HepG2 (cell line): ENCODE data around the gene IQCK. TPM values are rescaled to one million over a fixed set of nuclear protein-coding genes. Genes with fewer than 3 reads are reported as not detected.

Experiments used
- ATAC-seq: fragments of 200-7000 bp; cut with Tn5 transposase; 3 replicates; pipeline ENCODE4 v1.9.1; 2020; ENCODE audit warnings: mild to moderate bottlenecking, moderate library complexity
- BruUV-seq: library from RNA; stranded (reverse); fragments of 400-500 nt; replicated peaks from 2 replicates; lab custom pipeline; 2021; lab: Mats Ljungman, UMichigan
- CTCF ChIA-PET: fragments of 300-600 bp; formaldehyde crosslinking; extraction: SDS; loops from one replicate; lab custom pipeline; 2021; ENCODE audit warnings: low total read pairs, inconsistent platforms, low intra/inter-chr PET ratio; lab: Yijun Ruan, JAX
- POLR2A ChIA-PET: fragments of 350-600 bp; sonication (Branson Sonifier 250); formaldehyde crosslinking; loops from one replicate; lab custom pipeline; 2020; ENCODE audit warnings: antibody characterized with exemption, inconsistent platforms; lab: Yijun Ruan, JAX
- DNase-seq: peaks from one replicate; pipeline ENCODE4 v3.0.0-alpha.2; 2015; ENCODE audit warnings: low spot score
- FAIRE-seq: peaks from 3 replicates; lab custom pipeline; 2011; peaks lifted over from hg19 to GRCh38; lab: Jason Lieb, UNC
- H2AFZ ChIP-seq: one replicate; pipeline ENCODE4 v1.6.1; 2011; ENCODE audit warnings: low read length, inconsistent platforms
- H3K27ac ChIP-seq: fragments of 300-600 bp; 3 replicates; pipeline ENCODE4 v1.8.0; 2011; ENCODE audit warnings: mixed run types, mild to moderate bottlenecking, mixed read lengths, low read length, inconsistent platforms; ENCODE audit not compliant: insufficient read depth; ENCODE audit errors: extremely low read length
- H3K27me3 ChIP-seq, 2 experiments: fragments of 200-600 bp in 1 of 2; 2 replicates in 1 of 2; 3 replicates in 1 of 2; pipeline versions ENCODE4 v1.6.0 to v1.8.0; 2011; ENCODE audit warnings: low read length in 2 of 2, mild to moderate bottlenecking in 2 of 2, moderate library complexity in 2 of 2, inconsistent platforms in 1 of 2; ENCODE audit not compliant: insufficient read depth in 2 of 2, control insufficient read depth in 1 of 2
- H3K36me3 ChIP-seq, 2 experiments: fragments of 200-600 bp in 1 of 2; replicated peaks in 1 of 2; 2 replicates in 1 of 2; 3 replicates in 1 of 2; pipeline versions ENCODE4 v1.5.1 to v1.8.0; 2011; ENCODE audit warnings: low read length in 2 of 2, inconsistent platforms in 1 of 2; ENCODE audit not compliant: insufficient read depth in 2 of 2, control insufficient read depth in 1 of 2
- H3K4me1 ChIP-seq: 2 replicates; pipeline ENCODE4 v1.5.1; 2012; ENCODE audit warnings: low read length, inconsistent platforms; ENCODE audit not compliant: insufficient read depth
- H3K4me2 ChIP-seq: 2 replicates; pipeline ENCODE4 v1.6.0; 2011; ENCODE audit warnings: low read depth, low read length, inconsistent platforms
- H3K4me3 ChIP-seq, 3 experiments: fragments of 200-600 bp in 1 of 3; sonication (generic), shearing (Covaris generic) in 1 of 3; replicated peaks in 1 of 3; 2 replicates each; pipeline ENCODE4 v1.5.1; 2011 to 2016; ENCODE audit warnings: low read length in 3 of 3, inconsistent platforms in 2 of 3, low read depth in 2 of 3, mild to moderate bottlenecking in 2 of 3, control low read depth in 1 of 3, mixed read lengths in 1 of 3; ENCODE audit not compliant: insufficient read depth in 1 of 3
- H3K79me2 ChIP-seq: one replicate; pipeline ENCODE4 v1.6.1; 2011; ENCODE audit warnings: low read length, inconsistent platforms; ENCODE audit not compliant: insufficient read depth
- H3K9ac ChIP-seq: 2 replicates; pipeline ENCODE4 v1.6.0; 2011; ENCODE audit warnings: mild to moderate bottlenecking, low read depth, low read length, inconsistent platforms; ENCODE audit not compliant: insufficient read depth
- H3K9me3 ChIP-seq: 2 replicates; pipeline ENCODE4 v1.5.1; 2012; ENCODE audit warnings: mild to moderate bottlenecking, low read length
- H4K20me1 ChIP-seq: 2 replicates; pipeline ENCODE4 v1.6.0; 2011; ENCODE audit warnings: inconsistent platforms, mild to moderate bottlenecking, low read length, moderate library complexity; ENCODE audit not compliant: insufficient read depth
- JARID2 ChIP-seq: sonication (generic); formaldehyde crosslinking; IDR thresholded peaks from 2 replicates; pipeline ENCODE4 v1.8.1; 2023; ENCODE audit warnings: missing genetic modification reagents, inconsistent platforms; ENCODE audit not compliant: insufficient replicate concordance
- JUN ChIP-seq: sonication (generic); formaldehyde crosslinking; IDR thresholded peaks from 2 replicates; pipeline ENCODE4 v1.4.0; 2020; ENCODE audit warnings: mild to moderate bottlenecking, missing genetic modification reagents
- LRRFIP1 ChIP-seq: sonication (generic); formaldehyde crosslinking; conservative IDR thresholded peaks from 2 replicates; pipeline ENCODE4 v1.4.0; 2020; ENCODE audit warnings: missing genetic modification reagents
- RAD21 ChIP-seq: fragments of 450-650 bp; formaldehyde crosslinking; IDR thresholded peaks from 2 replicates; pipeline ENCODE4 v1.5.0; 2020; ENCODE audit warnings: mild to moderate bottlenecking
- SKIL ChIP-seq: sonication (generic); formaldehyde crosslinking; IDR thresholded peaks from 2 replicates; pipeline ENCODE4 v1.8.0; 2022; ENCODE audit warnings: missing genetic modification reagents, mild to moderate bottlenecking, moderate library complexity, borderline replicate concordance
- ZBTB20 ChIP-seq: sonication (generic); formaldehyde crosslinking; IDR thresholded peaks from 2 replicates; pipeline ENCODE4 v1.8.1; 2023; ENCODE audit warnings: missing genetic modification reagents, low read depth, mild to moderate bottlenecking, borderline replicate concordance
- ZNF12 ChIP-seq: sonication (generic); formaldehyde crosslinking; IDR thresholded peaks from 2 replicates; pipeline ENCODE4 v1.5.0; 2020; ENCODE audit warnings: missing genetic modification reagents
- ZNF382 ChIP-seq: sonication (generic); formaldehyde crosslinking; IDR thresholded peaks from 2 replicates; pipeline ENCODE4 v1.5.0; 2020; ENCODE audit warnings: missing genetic modification reagents, mild to moderate bottlenecking, borderline replicate concordance
- ZNF605 ChIP-seq: sonication (generic); formaldehyde crosslinking; IDR thresholded peaks from 2 replicates; pipeline ENCODE4 v1.8.0; 2022; ENCODE audit warnings: mild to moderate bottlenecking, missing genetic modification reagents
- ZNF776 ChIP-seq: sonication (generic); formaldehyde crosslinking; IDR thresholded peaks from 2 replicates; pipeline ENCODE4 v1.4.0; 2020; ENCODE audit warnings: mild to moderate bottlenecking, missing genetic modification reagents
- WGBS: methylation state at CpG from one replicate; pipeline ENCODE4 v1.1.6; 2017; ENCODE audit warnings: low lambda C conversion rate; 5-methylcytosine and 5-hydroxymethylcytosine counted together
- in situ Hi-C: cut with HindIII; loops from 2 replicates; pipeline ENCODE4 v1.10.0; 2017; ENCODE audit warnings: low pct_unique_long_range_greater_than_20kb; ENCODE audit not compliant: extremely low pct_ligation_motif_present
- intact Hi-C: fragments of 100-400 bp; cut with micrococcal nuclease; formaldehyde crosslinking; loops from one replicate; pipeline ENCODE4 v1.10.0; 2022; ENCODE audit not compliant: unreplicated experiment
- polyA plus RNA-seq, 8 experiments: library from polyadenylated mRNA; depleted of rRNA in 3 of 8; stranded (reverse) in 7 of 8; unstranded in 1 of 8; fragments of >200 nt; fragmentation: Illumina TruSeq in 4 of 8; extraction: Trizol in 4 of 8; gene quantifications; 2 replicates each; pipeline versions ENCODE4 v1.2.1 to v1.2.3, GENCODE V29; 2011 to 2016; ENCODE audit warnings: low read depth in 4 of 8, missing spikeins in 1 of 8, mixed read lengths in 1 of 8; ENCODE audit not compliant: insufficient read depth in 1 of 8
- total RNA-seq, 5 experiments: library from RNA; depleted of rRNA; stranded (reverse); fragments of >200 nt; fragmentation: Illumina TruSeq; extraction: Trizol; gene quantifications; 2 replicates each; pipeline ENCODE4 v1.2.3, GENCODE V29; 2016; ENCODE audit warnings: low read depth in 1 of 5
- TF ChIP-seq, protein P1 (sequence below): sonication (generic); formaldehyde crosslinking; IDR thresholded peaks from 2 replicates; pipeline ENCODE4 v1.4.0; 2020; ENCODE audit warnings: missing genetic modification reagents
- TF ChIP-seq, protein P2 (sequence below): sonication (generic); formaldehyde crosslinking; IDR thresholded peaks from 2 replicates; pipeline ENCODE4 v1.5.0; 2020; ENCODE audit warnings: mild to moderate bottlenecking, missing genetic modification reagents

The IQCK gene
- total and polyA plus RNA-seq, 2 of the 13 experiments (the other 11 are each of a cell fraction or from before 2014, with no cell fraction given) = 5.1 to 7.3 TPM

DNA sequence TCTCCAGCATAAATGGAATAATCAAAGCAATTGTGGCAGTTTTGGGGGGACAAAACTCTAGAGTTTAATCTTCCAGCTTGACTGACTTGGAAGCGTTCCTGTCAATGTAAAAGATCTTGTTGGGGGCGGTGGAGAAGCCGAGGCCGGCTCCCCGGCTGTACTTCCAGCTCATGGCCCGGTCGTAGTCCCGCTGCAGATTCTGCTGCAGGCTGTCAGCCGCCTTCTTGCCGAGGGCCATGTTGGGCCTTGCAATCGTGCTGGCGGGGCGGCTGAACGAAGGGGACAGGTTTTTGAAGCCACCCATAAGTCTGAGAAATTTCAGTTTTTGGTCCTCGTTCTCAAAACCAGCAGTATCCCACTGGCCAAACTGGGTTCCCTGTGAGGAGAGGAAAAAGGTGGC, 11.2 kb upstream of the IQCK start (continued):
- TF ChIP-seq, protein P1, sequence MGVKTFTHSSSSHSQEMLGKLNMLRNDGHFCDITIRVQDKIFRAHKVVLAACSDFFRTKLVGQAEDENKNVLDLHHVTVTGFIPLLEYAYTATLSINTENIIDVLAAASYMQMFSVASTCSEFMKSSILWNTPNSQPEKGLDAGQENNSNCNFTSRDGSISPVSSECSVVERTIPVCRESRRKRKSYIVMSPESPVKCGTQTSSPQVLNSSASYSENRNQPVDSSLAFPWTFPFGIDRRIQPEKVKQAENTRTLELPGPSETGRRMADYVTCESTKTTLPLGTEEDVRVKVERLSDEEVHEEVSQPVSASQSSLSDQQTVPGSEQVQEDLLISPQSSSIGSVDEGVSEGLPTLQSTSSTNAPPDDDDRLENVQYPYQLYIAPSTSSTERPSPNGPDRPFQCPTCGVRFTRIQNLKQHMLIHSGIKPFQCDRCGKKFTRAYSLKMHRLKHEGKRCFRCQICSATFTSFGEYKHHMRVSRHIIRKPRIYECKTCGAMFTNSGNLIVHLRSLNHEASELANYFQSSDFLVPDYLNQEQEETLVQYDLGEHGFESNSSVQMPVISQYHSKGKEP (CRISPR knock-in tag) = no peak
- TF ChIP-seq ZNF776 (CRISPR knock-in tag) = no peak
- TF ChIP-seq LRRFIP1 (CRISPR knock-in tag) = no peak
- no peak for TF ChIP-seq RAD21 (CRISPR knock-in tag)
- no peak for TF ChIP-seq JUN (CRISPR knock-in tag)

DNA sequence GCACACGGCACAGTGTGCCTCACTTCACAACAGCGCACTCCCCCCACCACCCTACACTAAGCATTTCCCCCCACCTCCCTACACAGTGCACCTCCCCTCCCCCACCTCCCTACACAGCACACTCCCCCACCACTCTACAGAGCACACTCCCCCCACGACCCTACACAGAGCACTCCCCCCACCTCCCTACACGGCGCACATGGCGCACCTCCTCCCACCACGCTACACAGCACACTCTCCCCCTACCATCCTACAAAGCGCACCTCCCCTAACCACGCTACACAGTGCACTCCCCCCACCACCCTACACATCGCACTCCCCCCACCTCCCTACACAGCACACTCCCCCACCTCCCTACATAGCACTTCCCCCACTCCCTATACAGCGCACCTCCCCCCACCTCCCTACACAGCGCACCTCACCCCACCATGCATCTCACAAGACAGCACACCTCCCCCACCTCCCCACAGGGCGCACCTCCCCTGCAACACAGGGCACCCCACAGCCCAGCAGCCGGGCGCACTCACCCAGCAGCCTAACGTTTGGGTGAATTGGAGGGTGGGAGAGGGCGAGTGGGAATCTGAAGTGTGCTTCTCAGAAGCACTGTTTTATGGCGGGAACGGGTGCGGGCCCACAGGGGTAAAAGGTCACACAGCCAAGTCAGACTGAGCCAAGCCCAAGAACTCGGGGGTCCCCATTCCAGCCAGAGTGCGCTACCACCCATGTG, 10.3 kb upstream of the IQCK start:
- H3K4me2 ChIP-seq = no peak overlapping the region
- intact Hi-C loops = no loop called here
- in situ Hi-C loops = no loop called here
- H3K4me1 ChIP-seq = peaks cover 24% of the 10 kb centered on the region
- no peak overlapping the region for H2AFZ ChIP-seq
- POLR2A ChIA-PET = no interaction called here
- CTCF ChIA-PET = no interaction called here
- H3K36me3 ChIP-seq = peaks cover 56 to 74% of the 10 kb centered on the region in 2 experiments
- no peak for DNase-seq
- H3K27ac ChIP-seq = no peak overlapping the region
- no peak for ATAC-seq
- no TSS peak for BruUV-seq
- no peak overlapping the region for H3K9ac ChIP-seq
- H3K79me2 ChIP-seq = peaks cover 7% of the 10 kb centered on the region
- H4K20me1 ChIP-seq = peaks cover 4% of the 10 kb centered on the region
- no peak for FAIRE-seq
- H3K9me3 ChIP-seq = no peaks in the 10 kb centered on the region
- 96% methylated on average over 22 of the region's 22 CpGs for WGBS
- no peaks in the 10 kb centered on the region for H3K27me3 ChIP-seq
- no peak overlapping the region for H3K4me3 ChIP-seq
- TF ChIP-seq SKIL (CRISPR knock-in tag) (no peak), ZBTB20 (CRISPR knock-in tag) (no peak), ZNF382 (CRISPR knock-in tag) (no peak), JARID2 (CRISPR knock-in tag) (no peak), ZNF12 (no peak), ZNF605 (CRISPR knock-in tag) (no peak)
- TF ChIP-seq, protein P2, sequence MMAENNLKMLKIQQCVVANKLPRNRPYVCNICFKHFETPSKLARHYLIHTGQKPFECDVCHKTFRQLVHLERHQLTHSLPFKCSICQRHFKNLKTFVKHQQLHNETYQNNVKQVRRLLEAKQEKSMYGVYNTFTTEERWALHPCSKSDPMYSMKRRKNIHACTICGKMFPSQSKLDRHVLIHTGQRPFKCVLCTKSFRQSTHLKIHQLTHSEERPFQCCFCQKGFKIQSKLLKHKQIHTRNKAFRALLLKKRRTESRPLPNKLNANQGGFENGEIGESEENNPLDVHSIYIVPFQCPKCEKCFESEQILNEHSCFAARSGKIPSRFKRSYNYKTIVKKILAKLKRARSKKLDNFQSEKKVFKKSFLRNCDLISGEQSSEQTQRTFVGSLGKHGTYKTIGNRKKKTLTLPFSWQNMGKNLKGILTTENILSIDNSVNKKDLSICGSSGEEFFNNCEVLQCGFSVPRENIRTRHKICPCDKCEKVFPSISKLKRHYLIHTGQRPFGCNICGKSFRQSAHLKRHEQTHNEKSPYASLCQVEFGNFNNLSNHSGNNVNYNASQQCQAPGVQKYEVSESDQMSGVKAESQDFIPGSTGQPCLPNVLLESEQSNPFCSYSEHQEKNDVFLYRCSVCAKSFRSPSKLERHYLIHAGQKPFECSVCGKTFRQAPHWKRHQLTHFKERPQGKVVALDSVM (CRISPR knock-in tag) = no peak
